Stimulated activated CD4-positive, alpha-beta T cell treated with anti-CD3 and anti-CD28 coated beads, Interleukin-12 subunit alpha, Interleukin-12 subunit beta, amount 100 ng/mL, for 48 hours (primary cell): ENCODE measurements around the gene TFDP1.

Experiments used
- DNase-seq, 3 donors: peaks; one replicate each; pipeline ENCODE4 v3.0.0-alpha.2; 2020; ENCODE audit warnings: low read depth in 2 of 3, low spot score in 1 of 3

Gene TFDP1

GRCh38 chr13:113596321-113597200, 12.0 kb downstream of the TFDP1 start:
- no peak for DNase-seq

DNA sequence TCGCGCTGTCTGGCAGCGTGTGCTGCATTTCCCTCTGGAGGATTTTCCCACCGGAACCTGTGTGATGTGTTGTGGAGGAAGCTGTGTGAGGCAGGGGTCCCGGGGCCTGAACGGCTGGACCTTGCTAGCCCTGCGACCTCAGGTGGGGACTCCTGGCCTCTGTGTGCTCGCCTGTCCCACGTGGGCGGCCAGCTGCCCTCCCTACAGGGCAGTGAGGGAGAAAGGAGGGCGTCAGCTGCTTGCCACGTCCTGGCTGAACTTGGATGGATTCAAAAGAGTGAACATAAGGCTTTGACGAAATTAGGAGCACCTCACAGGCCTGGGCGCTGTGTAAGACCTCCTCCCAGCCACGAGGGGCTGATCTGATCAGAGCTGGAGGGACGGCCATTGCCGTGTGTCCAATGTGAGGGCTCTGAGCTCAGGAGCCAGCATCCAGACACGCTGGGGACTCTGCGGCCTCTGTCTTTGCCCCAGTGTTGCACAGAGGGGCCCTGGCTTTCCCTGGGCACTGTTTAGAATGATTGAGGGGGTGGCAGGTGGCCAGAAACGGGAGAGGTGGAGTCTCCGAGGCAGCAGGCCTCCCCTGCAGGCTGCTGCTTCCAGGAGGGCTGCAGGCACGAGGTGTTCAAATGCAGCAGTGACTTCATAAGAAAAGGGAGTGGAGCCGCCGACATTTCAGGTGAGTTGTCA, 13.0 kb downstream of the TFDP1 start:
- DNase-seq = no peak

DNA sequence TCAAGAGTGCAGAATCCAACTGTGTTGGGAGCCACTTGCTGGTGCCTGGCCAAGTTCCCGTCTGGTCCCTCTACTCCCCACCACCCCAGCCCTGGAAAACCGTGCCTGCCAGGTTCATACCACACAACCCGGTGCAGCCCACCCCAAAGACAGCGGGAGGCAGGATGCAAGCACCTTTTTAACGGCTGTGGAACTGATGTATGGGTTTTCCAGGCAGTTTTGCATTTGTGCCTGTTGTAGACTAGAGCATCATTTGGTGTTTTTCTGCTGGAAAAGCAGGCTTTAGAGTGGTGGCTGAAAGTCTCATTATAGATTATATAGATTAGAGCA, 13.5 kb downstream of the TFDP1 start:
- no peak for DNase-seq

DNA sequence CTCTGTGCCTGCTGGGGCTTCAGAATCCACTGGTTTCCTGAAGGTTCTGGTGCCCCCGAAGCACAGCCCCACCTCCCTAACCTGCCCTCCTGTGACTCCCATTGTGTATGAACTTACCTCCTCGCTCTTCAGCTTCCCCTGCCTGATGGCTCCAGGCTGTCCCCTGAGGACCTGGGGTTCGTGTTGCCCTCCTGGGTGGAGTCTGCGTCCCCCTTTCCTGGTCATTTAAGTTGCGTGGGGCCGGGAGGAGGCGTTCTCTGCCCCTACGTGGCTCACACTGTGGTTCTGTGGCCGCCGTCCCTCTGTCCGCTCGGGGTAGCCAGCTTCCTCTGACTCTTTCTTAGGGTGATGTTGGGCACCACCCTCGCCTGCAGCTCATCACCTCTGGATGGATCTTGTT, 13.9 kb downstream of the TFDP1 start:
- DNase-seq = no peak

DNA sequence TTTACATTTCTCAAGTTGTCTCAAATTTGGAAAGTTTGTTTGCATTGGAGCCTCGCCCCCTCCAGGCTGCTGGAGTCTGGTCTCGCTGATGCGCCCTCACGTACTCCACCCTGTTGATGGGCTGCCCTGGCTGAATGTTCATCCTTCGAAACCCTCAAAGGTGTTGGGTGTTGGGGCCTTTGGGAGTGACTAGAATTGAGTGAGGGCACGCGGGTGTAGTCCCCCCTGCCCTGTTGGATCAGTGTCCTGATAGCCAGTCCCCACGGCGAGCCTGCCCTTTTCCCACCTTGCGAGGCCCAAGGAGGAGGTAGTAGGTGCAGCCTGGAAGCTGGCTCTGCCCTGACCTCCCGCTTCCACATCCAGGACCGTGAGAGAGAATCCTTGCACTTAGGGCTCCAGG, 14.8 kb downstream of the TFDP1 start:
- DNase-seq = no peak

DNA sequence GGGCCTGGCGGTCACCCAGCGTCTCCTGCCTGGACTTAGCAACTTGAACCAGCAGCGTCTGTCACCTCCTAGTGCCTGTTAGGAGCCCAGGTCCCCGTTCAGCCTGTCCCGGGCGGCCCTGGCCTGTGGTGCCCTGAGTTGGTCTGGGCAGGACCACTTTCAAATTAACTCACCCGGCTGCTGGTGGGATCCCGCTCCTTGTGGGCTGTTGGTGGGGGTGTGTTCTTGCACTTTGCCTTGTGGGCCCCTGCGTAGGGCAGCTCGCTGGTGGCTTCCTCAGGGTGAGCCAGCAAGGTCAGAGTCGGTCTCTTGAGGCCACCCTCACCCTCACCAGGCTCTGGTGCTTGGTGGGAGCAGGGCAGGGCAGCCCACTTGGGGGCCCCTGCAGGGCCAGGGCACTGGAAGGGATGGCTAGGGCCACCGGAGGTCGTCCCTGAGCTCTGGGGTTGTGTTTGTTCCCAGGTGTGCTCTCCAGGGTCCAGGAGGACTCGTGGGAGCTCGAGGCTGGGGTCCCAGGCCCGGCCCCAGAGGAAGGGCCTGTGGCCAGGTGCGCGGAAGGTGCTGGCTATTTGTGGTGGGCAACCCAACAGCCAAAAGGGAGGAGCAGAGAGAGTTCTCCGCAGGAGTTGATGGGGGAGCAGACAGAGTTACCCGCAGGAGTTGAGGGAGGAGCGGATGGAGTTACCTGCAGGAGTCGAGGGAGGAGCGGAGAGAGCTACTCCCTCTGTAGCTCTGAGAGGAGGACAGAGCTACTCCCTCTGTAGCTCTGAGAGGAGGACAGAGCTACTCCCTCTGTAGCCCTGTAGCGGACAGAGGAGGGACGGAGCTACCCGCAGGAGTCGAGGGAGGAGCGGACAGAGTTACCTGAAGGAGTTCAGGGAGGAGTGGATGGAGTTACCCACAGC, 16.9 kb downstream of the TFDP1 start:
- no peak for DNase-seq

- DNase-seq = no peak
Measured at GRCh38 chr13:113602291-113602988, 17.9 kb downstream of the TFDP1 start.

DNA sequence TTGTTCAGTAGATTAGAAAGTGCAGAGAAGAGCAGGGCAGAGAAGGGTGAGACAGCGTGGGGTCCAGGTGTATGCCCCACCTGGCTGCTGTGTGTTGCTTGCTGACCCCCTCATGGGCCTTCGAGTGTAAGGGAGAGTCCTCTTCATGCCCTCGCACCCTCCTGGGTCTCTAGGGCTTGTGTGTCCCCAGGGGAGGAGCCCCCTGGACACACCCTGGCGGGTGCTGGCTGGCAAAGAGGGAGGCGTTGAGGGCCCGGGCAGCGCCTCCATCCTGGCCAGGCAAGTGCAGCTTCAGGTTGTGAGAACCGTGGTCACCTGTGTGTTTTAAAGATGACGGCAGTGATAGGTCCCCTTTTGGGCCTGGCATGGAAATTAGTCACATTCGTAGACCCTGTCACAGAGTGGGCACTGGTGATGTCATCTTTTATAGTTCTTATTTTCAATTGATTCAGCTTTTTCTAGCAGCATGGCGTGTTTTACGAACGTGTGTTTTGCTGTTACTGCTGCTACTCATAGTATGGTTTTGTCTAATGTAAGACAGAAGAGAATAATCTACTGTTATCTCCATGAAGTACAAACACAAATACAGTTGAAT, 18.7 kb downstream of the TFDP1 start:
- no peak for DNase-seq

DNA sequence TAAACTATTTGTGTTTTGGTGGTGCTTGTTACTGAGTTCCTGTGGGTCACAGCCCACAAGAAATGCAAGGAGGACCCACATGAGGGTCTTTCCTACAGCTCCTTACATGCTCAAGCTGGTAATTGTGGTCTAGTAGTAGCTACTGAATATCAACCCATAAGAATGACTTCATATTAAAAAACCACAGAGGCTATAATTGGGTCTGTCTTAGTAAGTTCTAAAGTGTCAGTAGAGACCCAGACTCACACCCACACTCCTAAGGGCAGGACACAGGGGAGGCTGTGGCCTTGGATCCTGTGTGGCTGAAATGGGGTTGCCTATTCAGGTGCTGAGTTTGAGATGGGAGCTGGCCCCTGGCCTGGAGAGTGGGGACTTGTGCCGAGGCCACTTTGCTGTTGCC, 19.6 kb downstream of the TFDP1 start:
- no peak for DNase-seq

- DNase-seq = no peak
Measured at GRCh38 chr13:113605461-113605860, 20.9 kb downstream of the TFDP1 start.

DNA sequence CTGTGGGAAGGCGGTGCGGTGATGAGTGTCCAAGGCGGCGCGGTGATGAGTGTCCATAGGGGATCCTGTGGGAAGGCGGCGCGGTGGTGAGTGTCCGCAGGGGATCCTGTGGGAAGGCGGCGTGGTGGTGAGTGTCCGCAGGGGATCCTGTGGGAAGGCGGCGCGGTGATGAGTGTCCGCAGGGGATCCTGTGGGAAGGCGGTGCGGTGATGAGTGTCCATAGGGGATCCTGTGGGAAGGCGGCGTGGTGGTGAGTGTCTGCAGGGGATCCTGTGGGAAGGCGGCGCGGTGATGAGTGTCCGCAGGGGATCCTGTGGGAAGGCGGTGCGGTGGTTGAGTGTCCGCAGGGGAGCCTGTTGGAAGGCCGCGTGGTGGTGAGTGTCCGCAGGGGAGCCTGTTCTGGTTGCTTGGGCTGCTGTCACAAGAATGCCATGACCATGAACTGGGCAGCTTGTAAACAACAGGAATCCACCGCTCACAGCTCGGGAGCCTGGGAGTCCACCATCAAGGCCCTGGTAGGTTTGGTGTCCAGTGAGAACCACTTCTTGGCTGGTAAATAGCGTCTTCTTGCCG, 21.4 kb downstream of the TFDP1 start:
- DNase-seq = no peak

DNA sequence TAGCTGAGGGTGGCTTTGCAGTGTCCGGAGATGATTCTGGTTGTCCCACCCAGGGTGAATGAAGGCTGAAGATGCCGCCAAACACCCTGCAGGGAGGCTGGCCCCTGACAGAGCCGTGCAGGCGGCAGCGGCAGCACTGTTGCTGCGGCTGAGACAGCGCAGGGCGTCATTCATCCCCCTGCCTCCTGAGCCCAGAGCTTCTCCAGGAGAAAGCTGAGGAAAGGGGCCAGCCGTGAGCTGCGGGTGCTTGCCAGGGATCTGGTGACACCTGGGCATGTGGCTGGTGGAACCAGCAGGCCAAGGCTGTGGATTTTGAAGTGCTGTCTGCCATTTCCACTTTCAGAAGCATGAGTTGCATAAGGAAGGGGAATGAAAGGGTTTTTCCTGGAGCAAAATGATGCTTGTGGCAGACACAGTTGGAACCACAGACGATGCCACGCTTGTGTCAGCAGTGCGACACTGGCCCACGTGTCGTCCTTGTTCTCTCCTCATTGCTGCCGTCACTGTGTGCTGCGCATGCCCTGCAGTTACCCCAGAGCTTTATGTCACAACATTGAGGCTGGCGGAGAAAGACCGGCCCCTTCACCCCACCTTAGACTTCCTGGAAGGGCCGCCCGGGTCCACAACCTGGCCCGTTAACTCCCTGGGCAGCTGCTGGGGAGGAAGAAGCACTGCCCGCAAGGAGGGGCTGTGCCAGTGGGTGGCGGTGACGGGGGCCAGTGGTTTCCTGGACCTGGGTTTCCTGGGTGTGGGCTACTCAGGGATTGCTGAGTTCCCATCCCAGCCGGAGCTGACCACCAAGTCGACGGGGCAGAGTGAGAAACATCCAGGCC, 22.7 kb downstream of the TFDP1 start:
- DNase-seq = no peak

DNA sequence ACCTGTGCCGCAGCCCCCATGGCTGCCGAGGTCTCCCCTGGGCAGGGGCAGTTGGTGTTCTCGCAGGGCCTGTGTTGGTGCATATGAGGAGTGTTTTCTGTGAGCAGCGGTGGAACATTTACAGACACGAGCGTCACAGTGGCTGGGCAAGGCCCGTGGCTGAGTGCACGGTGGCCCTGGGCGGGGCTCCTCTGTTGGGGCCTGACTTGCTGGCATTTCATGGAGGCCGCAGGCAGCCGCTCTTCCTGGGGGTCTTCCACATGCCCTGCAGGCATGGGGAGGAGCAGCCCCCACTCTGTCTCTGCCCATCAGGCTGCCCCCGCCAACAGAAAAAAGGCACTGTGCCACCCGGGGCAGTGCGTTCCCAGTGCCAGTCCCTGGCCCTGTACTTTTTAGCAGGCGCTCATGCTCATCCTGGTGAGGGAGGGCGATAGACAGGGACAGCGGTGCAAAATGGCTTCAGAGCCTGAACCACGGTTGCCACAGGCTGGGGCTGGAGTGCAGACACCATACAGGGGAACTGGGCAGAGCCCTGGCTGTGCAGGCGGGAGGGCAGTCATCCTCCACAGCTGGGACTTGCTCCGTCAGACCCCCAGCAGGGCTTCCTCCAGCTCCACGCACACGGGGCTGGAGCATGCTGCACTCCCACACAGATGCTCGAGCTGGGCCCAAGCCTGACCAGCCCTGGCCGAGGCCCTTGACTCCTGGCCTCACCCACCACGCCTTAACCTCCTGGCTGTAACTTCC, 23.5 kb downstream of the TFDP1 start:
- no peak for DNase-seq

DNA sequence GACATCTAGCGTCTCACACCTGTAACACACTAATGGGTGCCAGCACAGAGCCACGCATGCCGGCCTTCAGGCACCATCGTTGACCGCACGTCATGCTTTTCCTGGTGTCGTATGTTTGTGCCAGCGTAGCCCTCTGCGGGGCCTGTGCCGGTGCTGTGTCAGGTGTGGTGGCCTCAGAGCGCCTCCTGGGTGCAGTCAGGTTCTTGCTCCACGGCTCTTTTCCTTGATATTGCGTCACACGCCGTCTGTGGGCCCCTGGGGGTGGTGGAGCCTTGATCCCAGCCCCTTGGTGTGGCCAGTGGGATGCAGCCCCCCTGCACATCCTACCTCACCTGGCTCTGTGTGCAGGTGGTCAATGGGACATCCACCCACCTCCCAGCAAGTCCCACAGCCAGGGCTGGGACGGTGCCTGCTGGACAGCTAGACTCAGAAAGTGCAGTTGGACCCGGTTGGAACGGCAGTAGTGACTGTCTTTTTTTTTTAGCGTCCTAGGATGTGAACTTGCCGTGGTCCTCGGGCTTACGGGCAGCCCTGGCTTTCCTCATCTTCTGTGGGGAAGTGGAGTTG, 24.5 kb downstream of the TFDP1 start:
- DNase-seq = no peak

DNA sequence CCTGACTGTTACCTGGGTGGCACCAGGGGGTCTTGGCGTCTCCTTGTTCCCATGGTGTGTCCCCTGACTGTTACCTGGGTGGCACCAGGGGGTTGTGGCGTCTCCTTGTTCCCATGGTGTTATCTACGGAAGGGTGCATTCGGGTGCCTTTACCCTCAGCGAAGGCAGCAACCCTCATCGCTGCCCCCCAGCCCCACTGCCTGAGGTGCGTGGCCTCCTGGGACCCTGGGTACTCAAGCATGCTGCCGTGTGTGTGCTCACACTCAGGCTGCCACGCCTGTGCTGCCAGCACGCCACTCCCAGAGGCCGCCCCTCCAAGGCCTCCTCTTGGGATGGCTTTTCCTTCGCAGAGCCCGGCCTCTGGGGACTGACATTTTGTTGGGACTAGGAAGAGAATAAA, 25.1 kb downstream of the TFDP1 start:
- no peak for DNase-seq

GRCh38 chr13:113610266-113610665, 25.7 kb downstream of the TFDP1 start:
- no peak for DNase-seq

GRCh38 chr13:113611996-113612395, 27.4 kb downstream of the TFDP1 start:
- DNase-seq = no peak

DNA sequence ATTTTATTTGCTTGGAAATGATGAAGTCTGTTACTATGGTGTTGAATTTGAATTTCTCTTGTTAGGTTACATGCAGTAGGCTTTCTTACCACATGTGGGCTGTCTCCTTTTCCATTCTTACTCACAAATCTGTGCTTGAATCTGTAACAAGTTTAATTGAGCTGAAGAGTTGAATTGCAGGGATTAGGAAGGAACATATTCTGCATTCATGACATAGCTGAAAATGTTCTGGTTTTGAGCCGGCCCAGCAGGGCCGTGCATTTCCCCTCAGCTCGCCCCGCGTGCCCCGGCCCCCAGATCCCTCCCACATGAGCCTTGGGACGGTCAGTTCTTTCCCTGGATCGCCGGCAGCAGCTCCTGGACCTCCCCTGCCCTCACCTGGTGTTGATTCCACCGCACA, 28.1 kb downstream of the TFDP1 start:
- DNase-seq = no peak
